Esophagus muscularis mucosa (tissue), 4 donors: ENCODE data around the gene TNFAIP8L2. TPM values are rescaled to one million over a fixed set of nuclear protein-coding genes. Genes with fewer than 3 reads are reported as not detected.

Experiments used
- DNase-seq: peaks from one replicate; pipeline ENCODE4 v3.0.0-alpha.2; 2017; ENCODE audit errors: extremely low spot score
- H3K27ac ChIP-seq, 4 donors: fragments of 200-600 bp; sonication (generic); replicated peaks in 1 of 4; 1 replicate in 3 of 4; 2 replicates in 1 of 4; pipeline ENCODE4 v1.5.1; 2016 to 2019; ENCODE audit warnings: mild to moderate bottlenecking in 1 of 4
- H3K27me3 ChIP-seq, 4 donors: fragments of 200-600 bp; sonication (generic); one replicate each; pipeline versions ENCODE4 v1.5.1 to v1.6.0; 2016 to 2019
- H3K36me3 ChIP-seq, 4 donors: fragments of 200-600 bp; sonication (generic); one replicate each; pipeline ENCODE4 v1.5.1; 2016 to 2019
- H3K4me1 ChIP-seq, 4 donors: fragments of 200-600 bp; sonication (generic); one replicate each; pipeline ENCODE4 v1.5.1; 2016 to 2019
- H3K4me3 ChIP-seq, 4 donors: fragments of 200-600 bp; sonication (generic); 1 replicate in 2 of 4; 2 replicates in 2 of 4; pipeline ENCODE4 v1.5.1; 2016 to 2019; ENCODE audit warnings: mild to moderate bottlenecking in 4 of 4, moderate library complexity in 1 of 4
- H3K9me3 ChIP-seq, 4 donors: fragments of 200-600 bp; sonication (generic); 1 replicate in 3 of 4; 2 replicates in 1 of 4; pipeline ENCODE4 v1.5.1; 2016 to 2019
- CTCF ChIP-seq, 3 experiments: fragments of 200-600 bp in 2 of 3; fragments of 450-650 bp in 1 of 3; sonication (generic) in 2 of 3; IDR thresholded peaks; one replicate each; pipeline ENCODE4 v1.5.1; 2017 to 2019; ENCODE audit warnings: antibody characterized with exemption in 3 of 3, mild to moderate bottlenecking in 2 of 3, moderate library complexity in 1 of 3
- EP300 ChIP-seq: sonication (generic); formaldehyde crosslinking; IDR thresholded peaks from one replicate; pipeline ENCODE4 v1.6.1; 2017; ENCODE audit warnings: antibody characterized with exemption
- POLR2A ChIP-seq: fragments of 450-650 bp; IDR thresholded peaks from one replicate; pipeline ENCODE4 v1.6.1; 2017; ENCODE audit warnings: antibody characterized with exemption, moderate library complexity, mild to moderate bottlenecking, low read depth
- POLR2AphosphoS5 ChIP-seq, 2 donors: sonication (generic); formaldehyde crosslinking; IDR thresholded peaks; one replicate each; pipeline ENCODE4 v1.6.1; 2017; ENCODE audit warnings: antibody characterized with exemption in 2 of 2
- WGBS: methylation state at CpG from one replicate; pipeline ENCODE4 v1.1.5; 2018; 5-methylcytosine and 5-hydroxymethylcytosine counted together
- intact Hi-C: fragments of 100-400 bp; cut with DNase I; formaldehyde crosslinking; loops from one replicate; pipeline ENCODE4 v1.15.1; 2023
- total RNA-seq, 4 donors: library from RNA; depleted of rRNA; stranded (reverse); fragments of >200 nt; gene quantifications; one replicate each; pipeline versions ENCODE4 v1.1.0 to v1.2.1, GENCODE V29; 2016

The TNFAIP8L2 gene
- total RNA-seq, 4 donors from 2014 or later: 2.8 to 8.3 (median 5.0) TPM

- intact Hi-C loops: no loop called here
- peaks cover 13 to 75% (median 52%) of the 10 kb centered on the region in 4 donors for H3K36me3 ChIP-seq
- H3K27ac ChIP-seq: no peak overlapping the region
- H3K27me3 ChIP-seq: no peaks in the 10 kb centered on the region
- peaks cover 19 to 35% (median 33%) of the 10 kb centered on the region in 4 donors for H3K4me1 ChIP-seq
- 86% methylated on average over 5 of the region's 5 CpGs for WGBS
- no peaks in the 10 kb centered on the region for H3K9me3 ChIP-seq
- TF ChIP-seq CTCF (IDR thresholded peaks at IDR 0.05) (no peak), POLR2AphosphoS5 (IDR thresholded peaks at IDR 0.05) (no peak)
- no peak overlapping the region for H3K4me3 ChIP-seq
- DNase-seq: no peak
Measured at GRCh38 chr1:151171190-151171589, 14.7 kb downstream of the TNFAIP8L2 start.

GRCh38 chr1:151175041-151175741 is 18.7 kb downstream of the TNFAIP8L2 start:
- peaks cover 9 to 25% (median 22%) of the 10 kb centered on the region in 4 donors for H3K4me1 ChIP-seq
- 38% methylated on average over 6 of the region's 6 CpGs for WGBS
- intact Hi-C loops: no loop called here
- no peak overlapping the region for H3K4me3 ChIP-seq
- no peak for DNase-seq
- peak overlapping the region; percentile 70 to 75 (median 72) for H3K27ac ChIP-seq
- no peaks in the 10 kb centered on the region for H3K27me3 ChIP-seq
- peaks cover 29 to 84% (median 69%) of the 10 kb centered on the region in 4 donors for H3K36me3 ChIP-seq
- no peaks in the 10 kb centered on the region for H3K9me3 ChIP-seq
- TF ChIP-seq POLR2A (no peak), POLR2AphosphoS5 (IDR thresholded peaks at IDR 0.05) (no peak), EP300 (no peak), CTCF (IDR thresholded peaks at IDR 0.05) (no peak)

- DNase-seq: no peak
- WGBS: 49% methylated on average over 4 of the region's 4 CpGs
- Histone ChIP-seq H3K27ac (peak within 1 kb of the TSS; percentile 70 to 75 (median 72)), H3K4me1 (peaks cover 9 to 25% (median 22%) of the 10 kb centered on the region in 4 donors), H3K9me3 (no peaks in the 10 kb centered on the region), H3K36me3 (peaks cover 36 to 84% (median 73%) of the 10 kb centered on the region in 4 donors), H3K4me3 (no peak within 1 kb of the TSS), H3K27me3 (no peaks in the 10 kb centered on the region)
- TF ChIP-seq POLR2AphosphoS5 (IDR thresholded peaks at IDR 0.05) (no peak), CTCF (IDR thresholded peaks at IDR 0.05) (peak; percentile 27 to 65 (median 30)), EP300 (no peak), POLR2A (no peak)
- intact Hi-C loops: no loop called here
Measured at GRCh38 chr1:151175863-151176262, 19.4 kb downstream of the TNFAIP8L2 start, which contains the start of gene TMOD4. Gene TMOD4, minus strand, starts transcription at chr1:151175981. Its CDS starts 1,106 bp downstream, at chr1:151174875.

GRCh38 chr1:151176514-151177045 is 20.1 kb downstream of the TNFAIP8L2 start:
- Histone ChIP-seq H3K4me3 (no peak overlapping the region), H3K4me1 (peaks cover 9 to 25% (median 22%) of the 10 kb centered on the region in 4 donors), H3K27ac (peak overlapping the region; percentile 70 to 75 (median 72)), H3K9me3 (no peaks in the 10 kb centered on the region), H3K27me3 (no peaks in the 10 kb centered on the region), H3K36me3 (peaks cover 41 to 86% (median 78%) of the 10 kb centered on the region in 4 donors)
- intact Hi-C loops: no loop called here
- no peak for TF ChIP-seq POLR2AphosphoS5 (IDR thresholded peaks at IDR 0.05)
- DNase-seq: no peak
- 83% methylated on average over 17 of the region's 17 CpGs for WGBS

- H3K4me3 ChIP-seq: no peak overlapping the region
- TF ChIP-seq CTCF (IDR thresholded peaks at IDR 0.05) (no peak), POLR2AphosphoS5 (IDR thresholded peaks at IDR 0.05) (no peak), EP300 (no peak), POLR2A (no peak)
- intact Hi-C loops: no loop called here
- peaks cover 49 to 68% (median 67%) of the 10 kb centered on the region in 4 donors for H3K36me3 ChIP-seq
- H3K27ac ChIP-seq: peak overlapping the region in 1 of 4 donors; percentile 1
- H3K9me3 ChIP-seq: no peaks in the 10 kb centered on the region
- no peak for DNase-seq
- 91% methylated on average over 10 of the region's 10 CpGs for WGBS
- peaks cover 19 to 39% (median 36%) of the 10 kb centered on the region in 4 donors for H3K4me1 ChIP-seq
- H3K27me3 ChIP-seq: no peaks in the 10 kb centered on the region
Measured at GRCh38 chr1:151184211-151184610, 27.8 kb downstream of the TNFAIP8L2 start.
